Head of caudate nucleus (tissue), 42 donors: ENCODE data around the gene CTDSPL2.
"Not testable (repeated sequence)": the region's sequence is repeated elsewhere in the genome, so short reads cannot be mapped to it uniquely, and the experiment has no call there.

ENCODE experiments used
- DNase-seq, 42 donors: peaks; one replicate each; pipeline versions ENCODE4 v3.0.0 to v3.0.0-alpha.2; 2020 to 2021; ENCODE audit warnings: mixed read lengths in 7 of 42
- intact Hi-C: fragments of 100-400 bp; cut with DNase I; formaldehyde crosslinking; loops from one replicate; pipeline ENCODE4 v1.15.0; 2022

The CTDSPL2 gene

GRCh38 chr15:44426975-44427755, at the start of gene CTDSPL2:
Gene CTDSPL2 (plus strand): TSS chr15:44427629. CDS start chr15:44459015, 31,386 bp downstream.
- intact Hi-C loops: loop anchor here (1.0 to 2.0 kb wide), 2 partner anchors 109 to 138 kb away; partner anchors contain the start of gene GOLM2
- peak; percentile 94 to 99 (median 98) for DNase-seq

GRCh38 chr15:44381236-44381635, 46.2 kb upstream of the CTDSPL2 start:
- DNase-seq: peak in 1 of 42 donors; percentile 6

GRCh38 chr15:44385344-44385942, 42.0 kb upstream of the CTDSPL2 start:
- DNase-seq: no peak
- intact Hi-C loops: no loop called here

More at GRCh38 chr15:44381236-44381635, 46.2 kb upstream of the CTDSPL2 start:
- intact Hi-C loops: no loop called here

- intact Hi-C loops: no loop called here
- DNase-seq: no peak
These were observed 33.4 kb upstream of the CTDSPL2 start for GRCh38 chr15:44394062-44394461.

- intact Hi-C loops: no loop called here
- DNase-seq: no peak
These were observed 32.9 kb upstream of the CTDSPL2 start for GRCh38 chr15:44394562-44394961.

- no peak for DNase-seq
- intact Hi-C loops: no loop called here
These were observed 29.6 kb upstream of the CTDSPL2 start for GRCh38 chr15:44397869-44398268.

- DNase-seq: no peak
- intact Hi-C loops: no loop called here
These were observed 13.4 kb upstream of the CTDSPL2 start for GRCh38 chr15:44414001-44414400.

- peak in 1 of 42 donors; percentile 21 for DNase-seq
- intact Hi-C loops: loop anchor here (1.0 to 2.0 kb wide), 2 partner anchors 108 to 139 kb away; partner anchors contain the start of gene GOLM2
These were observed 611 bp downstream of the CTDSPL2 start for GRCh38 chr15:44427756-44428724.

GRCh38 chr15:44435893-44436667, 8.7 kb downstream of the CTDSPL2 start:
- intact Hi-C loops: no loop called here
- no peak for DNase-seq

GRCh38 chr15:44438402-44438801, 11.0 kb downstream of the CTDSPL2 start:
- no peak for DNase-seq
- intact Hi-C loops: no loop called here

- intact Hi-C loops: no loop called here
These were observed 13.7 kb downstream of the CTDSPL2 start for GRCh38 chr15:44441095-44441501.

GRCh38 chr15:44443515-44443914, 16.1 kb downstream of the CTDSPL2 start:
- intact Hi-C loops: no loop called here
- no peak for DNase-seq

More at GRCh38 chr15:44441095-44441501, 13.7 kb downstream of the CTDSPL2 start:
- DNase-seq: no peak

GRCh38 chr15:44447772-44448376, 20.4 kb downstream of the CTDSPL2 start:
- intact Hi-C loops: no loop called here
- DNase-seq: no peak

- intact Hi-C loops: no loop called here
These were observed 22.7 kb downstream of the CTDSPL2 start for GRCh38 chr15:44450172-44450571.

GRCh38 chr15:44453578-44454283, 26.3 kb downstream of the CTDSPL2 start:
- intact Hi-C loops, DNase-seq: not testable (repeated sequence)

More at GRCh38 chr15:44450172-44450571, 22.7 kb downstream of the CTDSPL2 start:
- DNase-seq: no peak

- DNase-seq: no peak
- intact Hi-C loops: no loop called here
These were observed 31.0 kb downstream of the CTDSPL2 start for GRCh38 chr15:44458429-44458828.

GRCh38 chr15:44468709-44469385, 41.4 kb downstream of the CTDSPL2 start:
- DNase-seq: no peak
- intact Hi-C loops: no loop called here
